Measurements from ENCODE around the gene ADM.

ADM gene

GRCh38 chr11:10323793-10324170 lies 18.9 kb downstream of the ADM start:
- H3K36me3 ChIP-seq (ENCODE audit: control insufficient read depth, insufficient read depth, low read length), result no peaks in the 10 kb centered on the region
- DNase-seq (ENCODE audit: extremely low read depth, insufficient read length), result no peak
- H3K4me3 ChIP-seq (replicated peaks; ENCODE audit: low read depth, low read length), result no peak overlapping the region
- no peaks in the 10 kb centered on the region; the same call in 1 of the 2 replicates for H3K27me3 ChIP-seq (replicated peaks; ENCODE audit: control insufficient read depth, insufficient read depth, low read length)
- TF ChIP-seq CTCF (IDR thresholded peaks at IDR 0.05; ENCODE audit: insufficient read depth, low read length, poor library complexity, severe bottlenecking), result no peak

- Histone ChIP-seq H3K27me3 (replicated peaks; ENCODE audit: control insufficient read depth, insufficient read depth, low read length) (no peaks in the 10 kb centered on the region; the same call in 1 of the 2 replicates), H3K4me3 (replicated peaks; ENCODE audit: low read depth, low read length) (no peak overlapping the region), H3K36me3 (ENCODE audit: control insufficient read depth, insufficient read depth, low read length) (no peaks in the 10 kb centered on the region)
- DNase-seq (ENCODE audit: extremely low read depth, insufficient read length), result no peak
- TF ChIP-seq CTCF (IDR thresholded peaks at IDR 0.05; ENCODE audit: insufficient read depth, low read length, poor library complexity, severe bottlenecking), result no peak
These were observed 19.6 kb downstream of the ADM start for GRCh38 chr11:10324474-10324873.

- H3K4me3 ChIP-seq (replicated peaks; ENCODE audit: low read depth, low read length), result no peak overlapping the region
- TF ChIP-seq CTCF (IDR thresholded peaks at IDR 0.05; ENCODE audit: insufficient read depth, low read length, poor library complexity, severe bottlenecking), result no peak
- DNase-seq (ENCODE audit: extremely low read depth, insufficient read length), result no peak
- no peaks in the 10 kb centered on the region for H3K36me3 ChIP-seq (ENCODE audit: control insufficient read depth, insufficient read depth, low read length)
- no peaks in the 10 kb centered on the region; the same call in 1 of the 2 replicates for H3K27me3 ChIP-seq (replicated peaks; ENCODE audit: control insufficient read depth, insufficient read depth, low read length)
These were observed 20.6 kb downstream of the ADM start for GRCh38 chr11:10325277-10326011.

GRCh38 chr11:10326012-10326964 lies 21.4 kb downstream of the ADM start:
- Histone ChIP-seq H3K4me3 (replicated peaks; ENCODE audit: low read depth, low read length) (no peak overlapping the region), H3K36me3 (ENCODE audit: control insufficient read depth, insufficient read depth, low read length) (no peaks in the 10 kb centered on the region), H3K27me3 (replicated peaks; ENCODE audit: control insufficient read depth, insufficient read depth, low read length) (no peaks in the 10 kb centered on the region; the same call in 1 of the 2 replicates)
- DNase-seq (ENCODE audit: extremely low read depth, insufficient read length), result no peak
- no peak for TF ChIP-seq CTCF (IDR thresholded peaks at IDR 0.05; ENCODE audit: insufficient read depth, low read length, poor library complexity, severe bottlenecking)

- Histone ChIP-seq H3K36me3 (ENCODE audit: control insufficient read depth, insufficient read depth, low read length) (no peaks in the 10 kb centered on the region), H3K4me3 (replicated peaks; ENCODE audit: low read depth, low read length) (no peak overlapping the region), H3K27me3 (replicated peaks; ENCODE audit: control insufficient read depth, insufficient read depth, low read length) (no peaks in the 10 kb centered on the region; the same call in 1 of the 2 replicates)
- DNase-seq (ENCODE audit: extremely low read depth, insufficient read length), result no peak
- no peak for TF ChIP-seq CTCF (IDR thresholded peaks at IDR 0.05; ENCODE audit: insufficient read depth, low read length, poor library complexity, severe bottlenecking)
These were observed 22.4 kb downstream of the ADM start for GRCh38 chr11:10327254-10327653.
